Activated T-helper 1 cell treated with anti-CD3 and anti-CD28 coated beads, Interleukin-2, amount 50 U/mL, for 16 hours (primary cell): ENCODE data around the gene SNX32.

Experiments used
- DNase-seq, 2 donors: peaks; one replicate each; pipeline ENCODE4 v3.0.0-alpha.2; 2020; ENCODE audit warnings: low read depth in 1 of 2, low spot score in 1 of 2

The SNX32 gene

DNA sequence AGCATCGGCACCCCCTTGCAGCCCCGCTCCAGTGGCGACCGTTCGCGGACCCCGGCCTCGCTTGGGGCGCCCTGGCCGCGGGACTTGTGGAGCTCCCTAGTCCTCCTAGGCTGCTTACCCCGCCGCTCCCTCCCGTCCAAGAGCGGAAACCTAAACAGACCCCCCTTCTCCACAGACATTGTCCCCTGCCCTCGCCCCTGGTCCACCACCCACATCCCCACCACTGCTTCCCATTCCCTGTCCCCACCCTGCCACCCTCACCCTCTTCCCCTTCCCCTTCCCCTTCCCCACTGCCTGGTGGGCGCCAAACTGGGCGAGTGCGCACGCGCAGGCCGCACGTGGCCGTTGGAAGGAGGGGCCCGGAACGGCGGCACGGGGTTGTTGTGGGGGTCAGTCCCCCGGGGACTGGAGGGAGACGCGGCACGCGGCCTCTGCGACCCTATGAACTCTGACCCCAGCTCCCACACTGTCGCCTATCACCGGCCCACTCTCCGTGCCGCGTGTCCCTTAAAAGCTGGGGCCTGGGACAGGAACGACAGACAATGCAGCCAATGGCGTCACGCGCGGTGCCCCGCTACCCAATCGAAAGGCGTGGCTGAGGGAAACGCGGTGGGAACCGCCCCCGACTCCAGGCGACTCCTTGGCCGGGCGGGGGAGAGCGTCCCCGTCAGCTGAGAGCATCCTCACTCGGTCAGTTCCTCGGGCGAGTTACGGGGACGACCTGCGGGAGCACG is at the start of gene SNX32:
Gene SNX32, plus strand, starts transcription at position 667 of the 734 bp plus-strand sequence. CDS start 103 bp downstream, outside the sequence.
- DNase-seq, result peak; percentile 89 to 92

DNA sequence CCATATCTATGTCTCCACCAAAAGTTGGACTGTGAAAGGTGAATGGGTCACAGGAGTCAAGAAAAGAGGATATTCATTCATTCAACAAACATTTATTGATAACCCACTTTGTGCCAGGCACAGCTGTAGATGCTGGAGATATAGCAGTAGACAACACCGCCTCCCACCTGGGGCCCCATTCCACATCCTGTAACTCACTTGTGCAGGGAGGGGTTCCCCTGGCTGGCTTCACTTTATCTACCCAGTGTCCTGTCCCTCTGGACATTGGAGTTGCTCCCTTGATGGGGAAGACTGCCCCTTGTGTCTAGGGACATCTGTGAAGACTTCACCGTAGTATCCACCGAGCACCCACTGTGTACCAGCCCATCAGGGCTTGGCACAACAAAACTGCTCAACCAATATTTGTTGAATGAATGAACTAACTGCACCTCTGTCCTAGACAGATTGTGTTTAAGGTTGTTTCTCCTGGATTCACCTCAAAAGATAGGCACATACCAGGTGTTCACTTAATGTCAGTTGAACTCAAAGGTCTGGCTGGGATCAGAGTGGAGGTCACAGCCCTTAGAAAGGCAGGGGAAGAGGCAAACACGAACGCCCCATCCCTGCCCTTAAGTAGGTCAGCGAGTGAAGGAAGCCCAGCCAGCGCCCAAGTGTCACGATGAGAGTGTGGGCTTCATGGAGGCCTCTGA is 48.3 kb upstream of the SNX32 start:
- DNase-seq, result no peak

DNA sequence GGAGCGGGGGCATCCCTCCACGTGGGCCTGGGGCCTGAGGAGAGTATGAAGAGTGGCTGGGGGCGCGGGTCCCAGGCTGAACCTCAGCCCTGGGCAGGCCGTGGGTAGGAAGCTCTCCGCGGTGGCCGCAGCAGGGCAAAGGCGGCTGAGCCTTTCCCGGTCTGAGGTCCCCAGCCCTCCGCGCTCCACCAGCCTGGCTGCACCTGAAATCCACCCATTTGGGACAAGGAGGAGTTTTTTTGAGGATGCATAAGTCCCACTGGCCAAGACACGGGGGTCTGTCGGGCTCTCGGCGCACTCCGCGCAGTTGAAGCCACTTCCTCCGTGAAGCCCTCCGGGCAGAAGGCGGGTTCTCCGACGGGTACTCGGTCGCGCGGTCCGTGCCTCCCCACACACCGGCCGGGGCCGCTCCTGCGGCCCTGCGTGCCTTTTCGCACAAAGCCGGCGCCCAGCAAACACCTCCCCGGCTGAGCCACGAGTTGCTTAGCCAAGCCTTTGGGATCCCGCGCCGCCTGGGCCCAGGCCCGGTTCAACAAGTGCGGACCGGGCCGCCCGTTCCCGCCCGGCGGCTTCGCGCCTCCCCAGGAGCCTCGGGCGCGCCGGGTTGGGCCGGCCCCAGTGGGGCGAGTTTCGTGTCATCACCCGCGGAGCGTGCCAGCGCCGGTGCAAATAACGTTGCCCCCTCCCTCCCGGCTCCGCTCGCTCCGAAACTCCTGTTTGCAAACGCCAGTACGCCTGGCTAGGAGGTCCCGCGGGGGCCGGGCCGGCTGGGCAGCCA is 47.6 kb upstream of the SNX32 start:
- DNase-seq, result no peak

DNA sequence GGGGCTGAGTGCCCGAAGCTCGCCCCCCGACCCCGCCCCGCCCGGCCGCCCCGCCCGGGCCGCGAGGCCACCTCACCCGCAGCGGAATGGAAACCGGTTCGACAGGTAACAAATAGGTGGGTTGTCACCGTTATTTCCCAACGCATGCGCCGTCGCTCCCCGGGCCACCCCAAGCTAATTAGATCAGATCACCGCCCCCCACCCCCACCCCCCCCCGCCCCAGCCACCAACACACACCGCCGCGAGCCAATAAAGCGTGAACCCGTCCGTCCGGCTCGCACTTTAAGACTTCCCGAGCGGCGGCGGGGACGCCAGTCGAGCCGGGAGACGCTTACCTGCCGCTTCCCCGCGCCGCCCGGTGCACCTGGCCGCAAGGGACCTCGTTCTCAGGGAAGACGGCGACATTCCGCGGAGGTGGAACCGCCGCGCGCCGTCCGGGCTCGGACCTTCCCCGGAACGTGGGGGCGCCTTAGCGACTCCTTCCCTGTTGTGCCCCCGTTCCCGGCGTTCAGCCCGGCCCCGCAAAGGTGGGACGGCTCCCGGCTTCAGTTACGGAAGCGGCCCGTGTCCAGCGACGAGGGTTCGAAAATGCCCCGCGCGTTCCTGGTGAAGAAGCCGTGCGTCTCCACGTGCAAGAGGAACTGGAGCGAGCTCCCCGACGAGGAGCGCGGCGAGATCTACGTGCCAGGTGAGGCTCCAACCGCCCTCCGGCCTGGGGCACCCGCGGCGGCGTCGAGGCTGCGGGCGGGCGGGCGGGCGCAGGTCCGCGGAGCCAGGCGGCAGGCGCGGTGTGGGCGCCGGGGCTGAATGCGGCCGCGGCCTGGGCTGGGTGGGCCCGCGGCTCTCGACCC is 46.8 kb upstream of the SNX32 start, which contains the start of gene OVOL1:
Gene OVOL1, plus strand, starts transcription at position 278 of the 851 bp plus-strand sequence. Its CDS starts 311 bp downstream, at position 589.
- no peak for DNase-seq

DNA sequence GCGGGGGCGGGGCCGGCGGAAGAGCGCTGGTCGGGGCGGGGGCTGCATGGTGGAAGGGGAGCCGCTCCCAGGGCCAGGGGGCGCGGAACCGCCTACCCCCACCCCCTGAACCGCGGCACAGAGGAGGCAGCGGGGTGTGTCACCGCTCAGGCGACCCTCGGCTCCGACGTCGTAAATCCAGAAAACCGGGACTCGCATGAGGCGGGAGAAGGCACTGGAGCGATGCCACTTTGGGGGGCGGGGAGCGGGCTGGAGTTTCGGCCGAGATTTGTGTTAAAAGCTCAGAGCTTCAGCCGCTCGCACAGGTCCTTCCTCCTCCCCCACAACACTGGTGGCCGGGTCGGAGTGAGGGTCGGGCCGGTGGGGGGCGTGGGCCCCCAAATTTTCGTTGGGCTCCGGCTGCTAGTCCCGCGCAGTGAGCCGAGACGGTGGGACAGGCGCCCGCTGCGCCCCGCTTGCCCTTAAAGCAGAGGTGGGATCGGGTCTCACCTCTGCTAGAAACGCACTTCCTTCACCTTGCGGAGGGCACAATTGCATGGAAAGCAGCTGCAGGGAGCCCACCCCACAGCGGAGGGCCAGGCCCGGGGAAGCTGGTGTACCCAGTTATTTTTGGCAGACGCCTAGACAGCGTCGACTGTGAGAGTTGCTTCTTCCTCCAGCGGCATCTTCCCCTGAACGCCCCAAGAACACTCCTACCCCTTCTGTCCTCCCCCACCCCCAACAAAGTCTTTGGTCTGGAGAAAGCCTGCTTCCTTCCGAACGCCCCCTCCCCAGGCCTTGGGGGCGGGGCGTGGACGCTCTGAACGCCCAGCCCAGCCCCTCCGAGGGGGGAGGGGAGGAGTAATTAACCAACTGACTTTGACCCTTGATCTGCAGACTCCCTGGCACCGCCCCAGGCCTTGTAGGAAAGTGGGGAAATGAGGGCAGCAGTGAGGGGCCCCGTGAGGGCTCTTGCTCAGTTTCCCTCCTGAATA is 45.8 kb upstream of the SNX32 start:
- DNase-seq, result no peak

DNA sequence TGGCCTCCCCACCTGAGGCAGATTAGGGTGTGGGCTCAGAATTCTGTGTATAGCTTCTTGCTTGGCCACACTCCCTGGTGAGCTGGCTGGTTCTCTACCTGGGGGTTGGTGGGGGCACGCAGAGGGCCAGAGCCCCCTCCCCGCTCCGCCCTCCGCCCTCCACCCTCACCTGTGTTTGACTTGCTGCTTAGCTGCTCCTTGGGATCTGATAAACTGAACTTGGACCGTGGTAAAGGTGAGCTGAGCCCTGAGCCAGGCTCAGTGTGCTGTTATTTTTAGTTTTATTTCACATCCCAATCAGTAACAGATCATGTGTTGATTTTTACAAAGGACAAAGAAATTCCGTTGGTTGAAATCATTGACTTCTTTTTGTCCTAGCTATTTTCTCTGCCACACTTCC is 44.9 kb upstream of the SNX32 start:
- DNase-seq, result no peak

DNA sequence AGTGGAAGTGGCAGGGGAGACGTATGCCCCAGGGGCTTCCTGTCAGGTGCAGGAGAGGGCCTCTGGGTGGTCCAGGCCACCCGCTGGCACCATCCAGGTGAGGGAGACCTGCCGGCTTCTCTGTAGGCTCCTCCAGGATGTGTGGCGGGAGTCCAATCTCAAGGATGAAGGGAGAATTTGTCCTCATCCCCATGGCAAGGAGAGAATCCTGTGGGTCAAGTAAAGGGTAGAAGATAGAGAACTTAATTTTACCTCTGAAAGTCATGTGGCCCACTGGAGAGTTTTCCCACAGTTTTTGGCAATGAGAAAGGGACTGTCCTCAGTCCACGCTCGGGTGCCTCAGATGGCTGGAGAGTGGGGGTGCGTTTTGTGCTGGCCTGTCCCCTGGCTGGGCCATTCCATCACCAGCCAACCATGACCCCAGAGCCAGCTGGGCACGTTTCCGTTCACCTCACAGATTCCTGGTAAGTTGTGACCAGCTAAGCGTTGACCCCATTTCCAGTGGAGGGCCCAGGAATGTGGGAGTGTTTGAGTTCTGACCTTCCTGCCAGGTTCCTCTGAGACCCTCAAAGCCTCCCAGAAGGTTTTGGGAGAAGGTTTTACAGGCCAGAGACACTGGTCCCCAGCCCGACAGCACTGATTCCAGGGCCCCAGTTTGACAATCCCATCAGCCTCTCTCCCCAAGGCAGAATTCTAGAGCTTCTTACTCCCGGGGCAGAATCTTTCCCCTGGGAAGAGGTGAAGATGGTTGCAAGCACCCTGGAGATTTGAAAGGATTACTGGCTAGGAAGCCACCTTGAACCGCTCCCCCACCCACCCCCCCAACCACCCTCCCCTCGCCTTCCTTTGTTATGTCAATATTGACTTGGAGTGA is 44.3 kb upstream of the SNX32 start:
- DNase-seq, result no peak

DNA sequence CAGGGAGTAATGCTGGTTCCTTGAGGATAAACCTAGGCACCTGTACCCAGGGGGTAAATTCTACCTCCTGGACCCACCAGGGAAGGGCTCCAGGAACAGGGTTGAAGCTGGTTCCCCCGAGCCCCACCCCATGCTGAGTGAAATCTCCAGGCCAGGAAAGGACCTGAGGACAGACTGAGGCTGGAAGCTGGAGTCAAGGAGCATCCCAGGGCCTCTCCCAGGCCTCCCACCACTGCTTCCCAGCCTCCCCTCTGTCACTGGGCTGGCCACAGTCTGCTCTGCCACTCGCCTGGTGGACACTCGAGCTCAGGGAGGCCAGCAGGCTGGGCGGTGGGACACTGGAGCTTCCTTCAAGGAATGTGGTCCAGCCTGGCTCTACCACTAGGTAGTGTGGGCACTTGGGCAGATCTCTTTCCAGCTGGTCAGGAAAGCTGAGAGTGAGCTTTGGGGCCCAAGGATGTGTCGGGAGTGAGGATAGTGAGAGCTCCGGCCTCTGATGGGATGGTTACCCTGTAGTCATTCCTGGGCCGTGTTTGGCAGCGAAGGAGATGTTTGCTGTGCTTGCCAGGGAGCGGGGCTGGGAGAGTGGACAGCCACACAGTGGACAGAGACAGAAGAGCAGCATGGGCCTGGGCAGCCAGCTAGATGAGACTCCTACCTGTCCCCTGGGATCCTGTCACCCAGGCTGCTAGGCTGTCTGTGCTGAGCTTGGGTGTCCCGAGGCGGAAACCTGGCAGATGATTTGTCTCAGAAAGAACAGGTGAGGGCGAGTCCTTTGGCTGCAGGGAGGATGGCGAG is 43.5 kb upstream of the SNX32 start:
- no peak for DNase-seq

DNA sequence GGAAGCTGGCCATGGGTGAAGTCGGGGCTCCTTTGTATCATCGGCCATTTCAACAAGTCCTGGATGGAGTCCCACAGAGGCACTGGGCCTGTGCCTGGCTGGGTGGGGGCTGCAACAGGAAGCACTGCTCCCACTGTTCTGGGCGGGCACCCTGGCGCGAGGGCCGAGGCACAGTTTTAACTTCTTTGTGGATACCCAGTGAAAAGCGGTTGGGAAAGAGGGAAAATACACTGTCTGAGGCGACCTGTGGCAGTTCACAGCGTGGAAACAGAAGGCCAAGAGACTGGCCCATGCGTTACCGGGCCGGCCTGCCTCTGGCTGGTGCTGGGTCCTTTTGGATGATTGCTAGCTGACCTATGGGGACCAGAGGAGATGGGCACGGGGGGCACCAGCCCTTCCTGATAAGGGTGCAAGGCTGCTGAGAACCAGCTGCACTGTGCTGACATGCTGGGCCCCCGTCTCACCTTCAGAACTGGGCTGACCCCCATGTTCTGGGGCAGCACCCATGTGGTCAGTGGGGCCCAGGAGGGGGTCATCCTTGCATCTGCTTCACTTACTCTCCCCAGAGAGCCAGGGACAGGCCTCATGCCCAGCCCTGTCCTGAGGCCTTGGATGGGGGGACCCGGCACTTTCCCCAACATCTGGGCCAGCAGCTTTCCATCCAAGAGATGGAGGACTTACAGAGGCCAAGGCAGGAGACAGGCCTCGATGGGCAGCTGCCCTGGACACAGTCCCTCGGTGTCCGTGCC is 42.7 kb upstream of the SNX32 start:
- DNase-seq, result no peak

DNA sequence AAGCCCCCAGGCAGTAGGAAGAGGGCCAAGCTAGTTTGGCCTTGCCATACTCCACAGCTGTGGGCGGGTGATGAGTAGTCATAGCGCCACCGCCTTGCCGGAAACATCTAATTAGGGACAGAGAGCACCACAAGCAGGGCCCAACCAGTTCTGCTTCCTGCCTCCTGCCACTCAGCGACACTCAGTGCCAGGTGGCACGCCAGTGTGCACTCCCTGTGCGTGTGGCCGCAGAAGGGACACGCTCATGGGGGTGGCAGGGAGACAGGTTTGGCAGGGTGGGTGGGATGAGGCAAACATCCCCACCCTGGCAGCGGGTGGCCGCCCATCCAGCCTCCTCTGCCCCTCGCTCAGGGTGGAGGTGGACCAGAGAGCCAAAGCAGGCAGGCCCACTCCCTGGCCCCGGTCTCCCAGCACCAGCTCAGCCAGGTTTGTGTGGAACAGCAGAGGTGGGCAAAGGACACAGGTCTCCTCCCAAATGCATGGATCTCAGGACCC is 42.0 kb upstream of the SNX32 start:
- peak in 1 of 2 donors; percentile 40 for DNase-seq

DNA sequence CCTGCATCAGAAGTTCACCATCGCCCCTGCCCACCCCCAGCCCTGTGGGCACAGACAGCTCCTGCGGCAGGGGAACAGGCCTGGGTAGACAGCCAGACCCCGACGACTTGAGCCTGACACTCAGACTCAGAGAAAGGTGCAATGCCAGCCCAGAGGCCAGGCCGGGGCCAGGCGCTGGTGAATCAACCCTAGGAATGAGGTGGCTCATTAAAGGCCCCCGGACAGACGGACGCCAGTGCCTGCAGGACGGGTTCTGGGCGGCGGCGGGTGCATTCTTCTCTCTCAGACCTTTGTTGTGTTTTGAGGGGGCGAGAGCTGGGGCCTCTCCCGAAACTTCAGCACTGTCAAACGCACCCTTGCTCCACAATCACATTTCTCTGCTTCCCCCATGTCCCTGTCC is 41.3 kb upstream of the SNX32 start:
- DNase-seq, result no peak

DNA sequence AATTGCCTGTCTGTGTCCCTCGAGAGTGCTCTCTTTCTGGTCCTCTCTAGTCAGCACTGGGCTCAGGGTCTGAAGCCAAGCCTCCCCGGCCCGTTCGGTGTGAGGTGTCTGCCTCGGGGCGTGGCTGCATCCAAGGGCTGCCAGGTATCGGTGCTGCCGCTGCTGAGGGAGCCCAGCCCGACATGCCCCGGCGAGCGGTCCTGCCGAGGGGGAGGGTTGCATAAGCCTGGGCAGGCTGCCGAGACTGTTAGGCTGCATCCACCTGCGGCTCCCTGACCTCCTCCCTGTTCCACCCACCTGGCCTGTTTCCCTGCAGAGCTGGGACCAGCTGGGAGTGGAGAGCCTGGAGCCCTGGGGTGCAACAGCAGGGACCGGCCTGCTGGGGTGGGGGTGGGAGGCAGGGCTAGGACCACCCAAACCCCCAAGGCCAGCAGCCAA is 40.6 kb upstream of the SNX32 start:
- DNase-seq, result no peak

DNA sequence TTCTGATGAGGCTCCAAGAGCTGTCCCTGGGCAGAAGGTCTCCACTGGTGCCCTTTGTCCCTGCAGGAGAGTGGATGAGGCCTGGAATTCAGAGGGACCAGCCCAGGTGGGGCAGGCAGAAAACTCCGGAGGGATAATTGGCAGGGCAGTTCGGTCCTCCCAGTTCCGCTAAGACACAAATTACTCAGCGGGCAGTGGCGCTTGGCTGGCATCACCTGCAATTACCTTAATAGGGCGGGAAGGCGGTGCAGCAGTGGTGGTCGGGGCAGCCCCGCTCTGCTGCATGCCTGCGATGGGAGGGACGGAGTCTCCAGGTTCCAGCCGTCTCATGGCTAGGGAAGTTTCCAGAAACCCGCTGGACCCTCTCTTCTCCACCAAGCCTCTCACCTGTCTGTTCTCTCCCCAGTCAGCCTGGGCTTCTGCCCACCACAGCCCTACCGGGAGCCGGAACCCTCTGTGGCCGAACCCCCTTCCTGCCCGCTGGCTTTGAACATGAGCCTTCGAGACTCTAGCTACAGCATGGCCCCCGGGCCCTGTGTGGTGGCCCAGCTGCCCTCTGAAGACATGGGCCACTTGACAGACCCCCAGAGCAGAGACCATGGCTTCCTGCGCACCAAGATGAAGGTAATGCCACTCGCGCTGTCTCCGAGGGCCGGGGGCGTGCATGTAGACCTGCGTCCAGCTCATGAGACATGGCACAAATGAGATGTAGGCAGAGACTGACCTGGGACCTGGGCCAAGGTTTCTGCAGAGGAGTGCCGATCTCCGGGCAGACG is 40.0 kb upstream of the SNX32 start:
- no peak for DNase-seq

DNA sequence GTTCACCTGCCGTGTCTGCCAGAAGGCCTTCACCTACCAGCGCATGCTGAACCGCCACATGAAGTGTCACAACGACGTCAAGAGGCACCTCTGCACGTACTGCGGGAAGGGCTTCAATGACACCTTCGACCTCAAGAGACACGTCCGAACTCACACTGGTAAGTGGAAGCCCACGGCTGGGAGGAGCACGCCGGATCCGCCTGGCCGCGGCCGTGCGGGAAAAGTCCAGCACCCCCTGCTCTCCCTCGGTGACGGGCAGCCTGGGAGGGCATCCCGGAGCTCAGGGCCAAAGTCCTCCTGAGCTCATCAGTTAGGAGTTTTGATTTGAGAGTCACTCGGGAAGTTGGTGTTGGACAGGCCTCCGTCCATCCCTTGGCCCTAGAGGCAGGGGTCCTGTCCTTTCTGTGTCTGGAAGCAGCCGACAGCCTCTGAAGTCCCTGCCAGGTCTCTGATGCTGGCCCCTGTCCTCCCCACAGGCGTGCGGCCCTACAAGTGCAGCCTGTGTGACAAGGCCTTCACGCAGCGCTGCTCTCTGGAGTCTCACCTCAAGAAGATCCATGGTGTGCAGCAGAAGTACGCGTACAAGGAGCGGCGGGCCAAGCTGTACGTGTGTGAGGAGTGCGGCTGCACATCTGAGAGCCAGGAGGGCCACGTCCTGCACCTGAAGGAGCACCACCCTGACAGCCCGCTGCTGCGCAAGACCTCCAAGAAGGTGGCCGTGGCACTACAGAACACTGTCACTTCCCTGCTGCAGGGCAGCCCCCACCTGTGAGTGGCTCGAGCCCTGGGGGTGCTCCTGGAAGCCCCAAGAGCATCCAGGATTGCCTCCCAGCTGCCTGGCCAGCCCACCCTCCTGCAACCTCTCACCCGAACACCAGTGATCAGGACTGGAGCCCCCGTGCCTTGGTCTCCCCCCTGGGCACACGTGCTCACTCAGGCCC is 38.9 kb upstream of the SNX32 start:
- DNase-seq, result no peak
